ENCODE results near the gene NPDC1.
A peak's percentile ranks its signal among the peaks of the same experiment; 100 is the strongest.

NPDC1 gene, protein sequence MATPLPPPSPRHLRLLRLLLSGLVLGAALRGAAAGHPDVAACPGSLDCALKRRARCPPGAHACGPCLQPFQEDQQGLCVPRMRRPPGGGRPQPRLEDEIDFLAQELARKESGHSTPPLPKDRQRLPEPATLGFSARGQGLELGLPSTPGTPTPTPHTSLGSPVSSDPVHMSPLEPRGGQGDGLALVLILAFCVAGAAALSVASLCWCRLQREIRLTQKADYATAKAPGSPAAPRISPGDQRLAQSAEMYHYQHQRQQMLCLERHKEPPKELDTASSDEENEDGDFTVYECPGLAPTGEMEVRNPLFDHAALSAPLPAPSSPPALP

DNA sequence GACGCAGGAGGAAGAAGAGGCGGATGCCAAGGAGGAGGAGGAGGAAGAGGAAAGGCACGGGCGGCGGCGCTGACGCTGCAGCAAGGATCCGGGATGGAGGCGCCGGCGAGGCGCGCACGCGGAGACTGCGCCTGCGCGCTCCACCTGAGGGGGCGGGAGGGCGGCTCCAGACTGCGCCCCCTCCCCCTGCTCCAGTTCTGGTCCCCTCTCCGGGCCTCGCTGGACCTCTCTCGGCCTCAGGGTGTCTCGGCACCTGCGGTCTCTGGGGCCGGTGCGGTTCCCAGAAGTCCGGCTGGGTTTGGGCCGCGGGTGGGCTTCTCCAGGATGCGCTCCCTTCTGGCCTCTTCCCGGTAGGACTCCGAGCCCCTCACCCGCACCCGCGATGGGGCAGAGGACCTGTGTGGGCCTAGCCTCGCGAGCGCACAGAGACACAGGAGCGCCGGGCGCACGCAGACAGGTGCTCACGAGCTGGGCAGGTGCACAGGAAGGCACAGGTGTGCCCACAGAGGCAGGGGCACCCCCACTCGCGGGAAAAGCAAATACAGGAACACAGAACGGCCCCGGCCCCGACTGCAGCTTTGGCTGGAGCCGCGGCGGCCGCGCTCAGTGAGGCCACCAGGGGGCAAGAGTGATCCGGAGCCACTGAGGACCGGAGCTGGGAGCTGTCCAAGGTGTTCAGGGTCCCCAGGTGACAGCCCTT is at the start of gene NPDC1:
TSS of gene NPDC1 (minus strand) at position 90 of the 700 bp plus-strand sequence. CDS start 188 bp downstream, outside the sequence.
- peak; percentile 84 for DNase-seq (ENCODE audit: low spot score)

DNA sequence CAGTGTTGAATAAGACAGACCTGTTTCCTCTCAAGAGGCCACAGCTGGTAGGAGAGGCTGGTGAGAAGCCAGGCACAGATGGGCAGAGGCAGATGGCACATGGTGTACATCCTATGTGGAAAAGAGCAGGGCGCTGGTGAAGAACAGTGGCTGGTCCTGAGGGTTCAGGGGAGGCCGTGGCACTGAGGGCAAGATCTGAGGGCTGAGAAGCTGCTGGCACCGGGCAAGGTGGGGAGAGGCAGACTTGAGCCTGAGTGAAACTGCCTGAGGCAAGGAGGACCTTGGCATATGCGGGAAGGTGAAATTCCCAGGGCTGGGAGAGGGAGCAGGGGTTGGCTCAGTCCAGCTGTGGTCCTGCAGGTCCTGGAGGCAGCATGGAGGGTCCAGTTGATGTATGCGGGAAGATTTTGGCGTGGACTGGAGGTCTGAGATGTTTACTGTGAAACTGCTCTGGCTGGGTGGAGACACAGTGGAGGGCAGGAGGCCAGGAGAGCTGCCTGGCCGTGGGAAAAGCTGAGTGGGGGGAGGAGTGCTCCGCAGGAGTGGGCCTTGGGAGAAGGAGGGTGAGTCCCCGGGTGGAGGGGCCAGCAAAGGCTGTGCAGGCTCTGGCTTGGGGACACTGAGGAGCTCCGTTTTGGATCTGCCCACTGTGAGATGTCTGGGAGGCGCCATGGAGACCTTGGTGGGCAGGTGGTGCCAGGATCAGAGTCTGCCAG is 43.4 kb upstream of the NPDC1 start:
- DNase-seq (ENCODE audit: low spot score): no peak

DNA sequence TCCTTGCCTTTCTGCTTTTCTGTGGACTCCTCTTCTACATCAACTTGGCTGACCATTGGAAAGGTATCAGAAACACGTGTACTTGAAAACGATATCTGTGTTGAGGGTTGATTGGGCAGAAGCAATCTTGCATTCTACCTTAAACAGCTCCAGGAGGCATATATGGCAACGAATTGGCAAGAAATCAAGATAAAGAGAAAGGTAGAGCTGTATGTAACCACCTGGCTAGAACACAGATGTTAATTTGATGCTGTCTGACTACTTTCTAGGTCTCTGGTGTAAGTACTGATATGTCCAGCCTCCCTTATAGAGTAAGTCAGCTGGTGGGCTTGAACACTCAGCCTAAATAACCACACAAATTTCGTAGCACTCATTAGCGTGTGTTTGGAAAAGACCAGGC is 42.1 kb upstream of the NPDC1 start:
- no peak for DNase-seq (ENCODE audit: low spot score)

DNA sequence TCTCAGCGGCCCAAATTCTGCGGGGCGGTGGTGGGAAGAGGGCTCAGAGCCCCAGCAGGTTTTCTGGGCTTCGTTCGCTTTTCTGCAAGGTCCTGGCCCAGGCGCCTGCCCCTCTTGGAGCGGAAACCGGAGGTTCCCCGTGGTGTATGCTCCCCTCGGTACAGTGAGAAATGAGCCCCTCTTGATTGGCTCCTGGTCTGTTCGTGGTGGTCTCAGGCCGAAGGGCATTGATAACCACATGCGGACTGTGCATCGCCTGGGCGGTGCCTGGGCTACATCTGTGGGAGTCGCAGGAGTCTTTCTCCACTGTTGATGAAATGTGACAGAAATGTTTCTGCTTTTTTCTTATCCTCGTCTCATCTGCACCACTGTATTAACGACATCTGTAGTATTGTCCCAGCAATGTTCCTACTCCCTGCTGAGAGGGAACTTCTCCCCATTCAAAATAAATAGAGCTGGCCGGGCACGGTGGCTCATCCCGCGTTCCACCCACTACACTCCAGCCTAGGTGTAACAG is 41.5 kb upstream of the NPDC1 start:
- DNase-seq (ENCODE audit: low spot score): no peak

DNA sequence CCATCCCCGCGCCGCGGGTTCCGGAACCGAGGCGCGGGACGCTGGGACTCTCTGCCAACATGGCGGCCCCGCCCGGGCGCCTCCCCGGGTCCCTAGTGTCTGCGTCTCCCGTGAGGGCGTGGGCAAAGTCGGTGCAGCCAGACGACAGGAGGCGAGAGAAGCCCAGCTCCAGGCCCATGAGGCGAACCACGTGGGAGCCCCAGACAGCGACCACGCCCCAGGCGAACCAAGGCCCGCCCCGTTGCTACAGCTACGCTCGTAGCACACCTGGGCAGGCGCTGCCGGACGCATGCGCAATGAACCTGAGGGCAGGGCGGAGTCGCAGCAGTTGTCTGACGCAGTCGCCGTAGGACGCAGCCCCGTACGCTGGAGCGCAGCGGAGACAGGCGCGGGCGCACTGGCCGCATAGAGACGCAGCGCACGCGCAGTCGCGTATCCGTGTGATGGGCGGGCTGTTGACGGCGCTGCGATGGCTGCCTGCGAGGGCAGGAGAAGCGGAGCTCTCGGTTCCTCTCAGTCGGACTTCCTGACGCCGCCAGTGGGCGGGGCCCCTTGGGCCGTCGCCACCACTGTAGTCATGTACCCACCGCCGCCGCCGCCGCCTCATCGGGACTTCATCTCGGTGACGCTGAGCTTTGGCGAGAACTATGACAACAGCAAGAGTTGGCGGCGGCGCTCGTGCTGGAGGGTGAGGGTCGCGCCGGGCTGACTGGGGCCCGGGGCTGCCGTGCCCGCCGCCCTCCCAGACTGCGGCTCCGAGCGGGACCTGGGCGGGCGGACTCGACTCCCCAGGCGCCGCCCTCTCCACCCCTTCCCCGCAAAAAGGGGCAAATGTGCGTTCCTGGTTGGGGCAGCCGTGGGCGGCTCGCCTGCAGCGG is 40.8 kb upstream of the NPDC1 start, which contains the start of gene MAN1B1:
TSS of gene MAN1B1 (plus strand) at position 455 of the 878 bp plus-strand sequence. CDS start at position 470, 15 bp downstream.
- DNase-seq (ENCODE audit: low spot score): peak; percentile 99

DNA sequence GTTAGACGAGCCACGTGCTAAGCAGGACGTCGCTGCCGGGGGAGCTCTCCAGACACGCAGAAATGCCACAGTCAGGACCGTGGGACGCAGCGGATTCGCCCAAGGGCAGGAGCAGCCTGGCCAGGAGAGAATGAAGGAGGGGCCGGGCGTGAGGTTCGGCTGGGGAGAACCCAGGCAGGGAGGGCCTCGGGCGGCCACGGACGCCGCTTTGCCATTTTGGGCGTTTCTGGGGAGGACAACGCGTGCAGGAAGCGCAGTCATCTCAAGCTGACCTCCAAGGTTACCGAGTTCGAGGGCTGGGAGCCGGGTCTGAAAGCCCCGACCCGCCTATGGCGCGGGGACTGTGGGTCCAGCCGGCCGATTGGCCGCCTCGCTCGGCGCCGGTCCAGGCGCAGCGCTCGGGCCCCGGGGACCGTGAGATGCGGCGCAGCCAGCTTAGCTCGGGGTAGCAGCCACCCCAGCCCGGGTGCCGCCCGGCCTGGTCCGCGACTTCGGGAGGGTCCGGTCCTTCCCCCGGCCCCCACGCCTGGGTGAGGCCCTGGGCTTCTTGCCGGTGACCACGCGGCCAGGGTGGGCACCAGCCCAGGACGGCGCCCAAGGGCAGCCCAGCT is 40.0 kb upstream of the NPDC1 start:
- DNase-seq (ENCODE audit: low spot score): peak; percentile 40

DNA sequence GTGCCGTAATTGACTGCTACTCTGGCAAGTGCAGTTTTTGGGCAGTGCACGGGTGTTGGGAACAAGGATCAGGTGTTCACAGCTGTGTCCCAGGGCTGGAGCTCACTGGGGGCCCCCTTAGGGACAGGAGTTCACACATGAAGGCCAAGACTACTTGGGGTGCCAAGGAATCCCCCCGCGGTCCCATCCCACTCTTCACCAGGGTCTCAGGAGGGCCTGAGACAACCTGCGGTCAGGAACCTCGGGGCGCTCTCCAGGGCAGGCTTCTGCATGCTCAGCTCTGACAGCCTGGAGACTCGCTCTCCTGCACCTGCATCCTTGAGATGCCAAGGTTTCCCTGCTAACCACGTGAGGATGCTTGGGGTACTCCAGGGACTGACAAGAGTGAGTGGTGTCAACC is 38.5 kb upstream of the NPDC1 start:
- DNase-seq (ENCODE audit: low spot score): no peak

DNA sequence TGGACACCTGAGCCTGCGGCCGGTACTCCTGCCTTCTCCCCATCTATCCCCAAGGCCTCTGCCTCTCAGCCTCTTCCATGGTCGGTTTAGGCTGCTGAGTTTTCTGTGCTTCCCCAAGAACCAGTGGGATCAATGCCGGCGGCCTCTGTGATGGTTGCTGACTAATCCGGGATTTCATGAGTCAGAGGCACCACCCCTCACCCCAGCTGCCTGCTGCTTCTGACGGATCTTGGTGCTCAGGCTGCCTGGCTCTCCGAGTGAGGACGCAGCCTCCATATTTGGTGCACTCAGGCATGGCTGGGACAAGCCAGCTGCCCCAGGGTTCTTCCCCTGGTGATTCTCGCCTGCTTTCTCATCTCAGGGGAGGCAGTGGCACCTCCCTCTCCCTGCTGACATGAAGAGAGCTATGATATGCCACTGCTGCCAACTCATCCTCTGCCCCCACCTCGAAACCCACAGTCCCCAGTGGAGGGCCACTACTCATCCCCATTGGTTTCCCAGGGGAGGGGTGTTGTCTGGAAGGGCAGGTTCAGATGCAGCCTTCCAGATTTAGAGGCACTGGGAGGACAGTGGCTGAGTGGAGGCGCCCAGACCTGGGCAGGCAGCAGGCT is 37.5 kb upstream of the NPDC1 start:
- peak; percentile 79 for DNase-seq (ENCODE audit: low spot score)

DNA sequence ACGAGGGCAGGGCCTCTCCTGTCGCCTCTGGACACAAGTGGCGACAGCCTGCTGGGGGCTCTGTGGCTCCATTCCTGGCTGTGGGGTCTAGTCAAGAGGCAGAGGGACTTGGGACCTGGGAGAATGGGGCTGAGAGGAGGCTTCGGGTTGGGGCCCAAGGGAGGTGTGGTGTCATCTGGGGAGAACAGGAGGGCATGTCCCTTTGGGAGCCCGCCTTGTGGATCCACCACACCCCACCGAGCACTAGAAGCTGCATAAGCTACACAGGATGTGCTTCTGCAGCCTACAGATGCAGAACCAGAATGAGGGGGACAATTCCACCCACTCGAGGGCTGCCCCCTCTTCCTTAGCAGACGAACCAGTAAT is 36.9 kb upstream of the NPDC1 start:
- DNase-seq (ENCODE audit: low spot score): no peak

DNA sequence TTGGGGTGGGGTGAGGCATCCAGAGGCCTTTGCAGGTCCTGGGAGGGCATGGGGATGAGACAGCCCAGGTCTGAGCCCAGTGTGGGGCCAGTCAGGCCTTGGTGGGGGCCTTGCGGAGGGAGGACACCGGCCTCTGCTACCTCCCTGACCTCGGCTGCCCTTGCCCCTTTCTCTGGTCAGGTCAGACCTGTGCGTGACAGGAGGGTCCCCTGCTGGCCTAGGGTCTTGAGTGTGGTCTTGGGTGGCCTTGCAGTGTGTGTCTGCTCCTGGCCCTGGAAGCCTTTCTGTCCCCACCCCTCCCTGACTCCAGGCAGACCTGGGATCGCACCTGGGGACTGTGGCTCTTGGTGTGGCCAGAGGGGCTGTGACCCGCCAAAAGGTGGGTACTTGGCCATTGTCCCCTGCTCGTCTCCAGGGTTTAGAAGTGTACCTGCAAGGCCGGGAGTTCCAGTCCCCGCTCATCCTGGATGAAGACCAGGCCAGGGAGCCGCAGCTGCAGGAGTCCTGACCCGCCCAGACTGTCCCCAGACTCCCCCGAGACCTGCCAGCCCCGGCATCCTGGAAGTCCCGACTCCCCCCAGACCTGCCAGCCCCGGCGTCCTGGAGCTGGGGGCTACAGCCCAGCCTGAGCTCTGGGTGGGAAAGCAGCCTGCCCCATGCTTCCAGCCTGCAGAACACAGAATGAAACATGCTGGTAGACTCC is 36.4 kb upstream of the NPDC1 start:
- DNase-seq (ENCODE audit: low spot score): no peak

DNA sequence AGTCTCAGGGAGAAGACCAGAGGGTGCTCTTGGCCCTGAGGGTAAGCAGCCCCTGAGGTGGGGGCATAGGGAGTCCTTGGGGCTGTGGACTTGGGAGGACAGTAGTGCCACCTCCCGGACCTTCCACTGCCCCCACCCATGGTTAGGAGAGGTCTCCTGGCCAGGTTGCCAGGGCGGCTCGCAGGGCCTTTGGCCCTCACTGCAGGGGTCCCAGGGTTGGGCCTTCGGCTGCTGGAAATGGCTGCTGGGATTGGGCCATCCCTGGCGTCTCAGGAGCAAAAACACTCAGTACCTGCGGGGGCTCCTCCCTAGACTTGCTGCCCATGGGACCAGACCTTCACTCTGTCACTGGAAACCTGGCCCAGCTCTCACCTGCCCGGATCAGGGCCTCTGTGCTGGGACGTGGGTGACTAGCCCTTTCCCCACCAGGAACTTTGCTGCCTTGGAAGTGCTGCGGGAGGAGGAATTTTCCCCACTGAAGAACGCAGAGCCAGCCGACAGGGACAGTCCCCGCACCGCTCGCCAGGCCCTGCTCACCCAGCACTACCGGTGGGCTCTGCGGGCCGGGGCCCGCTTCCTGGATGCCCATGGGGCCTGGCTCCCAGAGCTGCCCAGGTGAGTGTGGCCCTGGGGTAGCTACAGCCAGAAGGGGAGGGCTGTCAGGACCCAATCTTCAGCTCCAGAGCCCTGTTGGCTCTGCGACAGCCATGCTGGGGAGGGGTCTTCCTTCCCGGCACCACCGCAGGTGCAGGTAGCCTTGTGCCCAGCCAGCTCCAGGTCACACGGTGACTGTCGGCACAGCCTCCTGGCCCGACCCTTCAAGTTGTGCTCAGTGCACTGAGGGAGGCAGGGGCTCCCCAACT is 34.5 kb upstream of the NPDC1 start:
- no peak for DNase-seq (ENCODE audit: low spot score)

DNA sequence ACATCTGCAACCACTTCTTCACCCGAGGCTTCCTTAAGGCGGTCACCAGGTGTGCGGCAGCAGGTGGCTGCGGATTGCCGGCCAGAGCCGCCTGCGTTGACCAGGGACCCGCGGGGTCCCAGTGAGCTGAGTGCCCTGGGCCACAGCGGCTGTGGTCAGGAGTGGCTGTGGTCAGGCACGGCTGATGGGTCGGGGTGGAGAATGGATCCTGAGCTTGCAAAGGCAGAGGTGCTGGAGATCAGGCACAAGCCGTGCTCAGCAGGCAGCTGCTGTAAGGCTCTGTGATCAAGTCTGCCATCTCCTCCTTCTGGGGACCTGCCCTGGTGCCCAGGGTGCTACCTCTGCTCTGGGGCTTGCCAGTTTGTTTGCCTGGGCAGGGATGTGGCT is 33.4 kb upstream of the NPDC1 start:
- DNase-seq (ENCODE audit: low spot score): no peak

DNA sequence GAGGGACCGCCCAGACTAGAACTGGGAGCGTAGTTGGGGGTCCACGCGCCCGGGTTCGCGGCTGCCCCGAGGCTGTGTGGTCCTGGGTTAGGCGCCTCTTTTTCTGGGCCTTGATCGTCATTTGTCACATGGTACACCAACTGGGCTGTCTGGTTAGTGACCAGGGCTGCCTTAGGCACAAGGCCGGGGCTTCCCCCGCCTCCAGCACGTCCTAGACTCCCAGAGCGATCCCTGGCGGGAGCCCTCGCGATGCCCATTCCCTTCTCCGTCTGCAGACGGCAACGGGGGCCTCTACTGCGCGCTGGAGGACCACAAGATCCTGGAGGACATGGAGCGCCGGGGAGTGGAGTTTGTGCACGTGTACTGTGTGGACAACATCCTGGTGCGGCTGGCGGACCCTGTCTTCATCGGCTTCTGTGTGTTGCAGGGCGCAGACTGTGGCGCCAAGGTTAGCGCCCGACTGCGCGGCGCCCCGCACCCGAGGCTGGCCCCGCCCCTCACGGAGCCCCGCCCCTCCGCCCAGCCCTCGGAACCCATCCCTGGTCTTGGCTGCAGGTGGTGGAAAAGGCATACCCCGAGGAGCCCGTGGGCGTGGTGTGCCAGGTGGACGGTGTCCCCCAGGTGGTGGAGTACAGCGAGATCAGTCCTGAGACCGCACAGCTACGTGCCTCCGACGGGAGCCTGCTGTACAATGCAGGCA is 32.9 kb upstream of the NPDC1 start:
- no peak for DNase-seq (ENCODE audit: low spot score)

DNA sequence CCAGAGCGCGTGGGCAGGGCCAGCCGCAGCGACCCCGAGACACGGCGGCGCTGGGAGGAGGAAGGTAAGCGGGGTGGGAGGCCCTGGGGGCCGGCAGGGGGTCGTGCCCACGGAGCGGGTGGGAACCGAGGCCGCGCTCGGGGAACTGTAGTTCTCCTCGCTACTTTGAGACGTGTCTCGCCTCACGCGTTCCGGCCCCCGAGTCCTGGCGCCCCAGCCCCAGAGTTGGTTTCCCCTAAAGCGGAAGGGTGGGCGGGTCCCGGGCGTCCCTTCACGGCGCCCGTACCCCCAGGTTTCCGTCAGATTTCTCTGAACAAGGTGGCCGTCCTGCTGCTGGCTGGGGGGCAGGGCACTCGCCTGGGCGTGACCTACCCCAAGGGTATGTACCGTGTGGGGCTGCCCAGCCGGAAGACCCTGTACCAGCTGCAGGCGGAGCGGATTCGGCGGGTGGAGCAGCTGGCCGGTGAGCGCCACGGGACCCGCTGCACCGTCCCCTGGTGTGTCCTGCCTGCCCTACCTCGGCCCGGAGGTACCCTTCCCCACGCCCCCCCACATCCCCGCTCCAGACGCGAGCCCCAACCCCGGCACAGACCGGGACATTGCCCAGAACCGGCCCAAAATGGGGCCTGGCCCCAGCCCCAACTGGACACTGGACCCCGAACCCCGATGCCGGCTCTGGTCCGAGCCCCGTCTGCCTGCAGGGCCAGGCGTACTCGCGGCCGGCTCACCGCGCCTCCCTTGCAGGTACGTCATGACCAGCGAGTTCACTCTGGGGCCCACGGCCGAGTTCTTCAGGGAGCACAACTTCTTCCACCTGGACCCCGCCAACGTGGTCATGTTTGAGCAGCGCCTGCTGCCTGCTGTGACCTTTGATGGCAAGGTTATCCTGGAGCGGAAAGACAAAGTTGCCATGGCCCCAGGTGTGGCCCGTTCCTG is 32.0 kb upstream of the NPDC1 start:
- DNase-seq (ENCODE audit: low spot score): no peak

DNA sequence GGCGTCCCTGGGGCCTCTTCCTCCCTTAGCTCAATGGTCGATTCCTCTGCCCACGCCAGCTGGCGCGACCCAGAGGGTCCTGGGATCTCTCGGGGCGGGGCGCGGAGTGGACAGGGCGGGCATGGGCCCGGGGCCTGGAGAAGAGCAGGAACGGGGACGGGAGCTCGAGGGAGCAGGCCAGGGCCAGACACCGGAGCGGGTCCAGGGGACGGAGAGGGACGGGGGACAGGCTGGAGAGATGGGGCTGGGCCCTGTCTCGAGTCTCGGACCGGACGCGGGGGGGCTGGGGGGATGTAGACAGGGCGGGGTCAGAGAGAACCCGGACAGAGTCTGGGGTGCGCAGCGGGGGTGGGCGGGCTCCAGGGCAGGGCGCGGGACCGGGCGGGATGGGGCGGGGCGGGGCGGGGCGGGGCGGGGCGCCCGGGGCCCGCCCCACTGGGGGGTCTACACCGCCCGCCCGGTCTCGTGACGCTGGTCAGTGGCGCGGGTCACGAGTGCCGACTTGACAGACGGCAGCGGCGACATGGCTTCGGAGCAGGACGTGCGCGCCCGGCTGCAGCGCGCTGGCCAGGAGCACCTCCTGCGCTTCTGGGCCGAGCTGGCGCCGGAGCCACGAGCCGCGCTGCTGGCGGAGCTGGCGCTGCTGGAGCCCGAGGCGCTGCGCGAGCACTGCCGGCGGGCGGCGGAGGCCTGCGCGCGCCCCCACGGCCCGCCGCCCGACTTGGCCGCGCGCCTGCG is 31.2 kb upstream of the NPDC1 start, which contains the start of gene UAP1L1:
TSS of gene UAP1L1 (plus strand) at position 508 of the 738 bp plus-strand sequence. CDS start at position 524, 16 bp downstream.
- DNase-seq (ENCODE audit: low spot score): no peak

DNA sequence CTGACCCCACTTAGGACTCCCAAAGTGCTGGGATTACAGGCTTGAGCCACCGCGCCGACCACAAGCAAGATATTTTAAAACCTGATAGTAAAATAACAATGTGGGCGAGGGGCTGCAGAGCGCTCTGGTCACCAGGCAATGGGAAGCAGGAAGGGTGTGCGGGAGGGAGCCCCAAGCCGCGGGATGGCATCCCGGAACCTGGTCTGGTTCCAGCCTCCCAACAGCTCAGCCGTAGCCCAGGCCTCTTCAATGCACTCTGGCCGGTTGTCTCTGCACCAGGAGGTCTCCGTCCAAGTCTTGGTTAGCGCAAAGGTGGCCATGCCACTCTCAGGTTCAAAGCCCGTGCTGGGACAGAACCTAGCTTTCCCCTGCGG is 30.6 kb upstream of the NPDC1 start:
- no peak for DNase-seq (ENCODE audit: low spot score)

All from kidney capillary endothelial cell (primary cell).